PC-3 (cell line): Measurements from ENCODE around the gene RYK.

Source experiments
- EZH2 ChIP-seq: fragments of 300-600 bp; sonication (generic); IDR thresholded peaks from one replicate; pipeline ENCODE4 v1.6.1; 2017; ENCODE audit warnings: antibody characterized with exemption, mild to moderate bottlenecking, low read length; ENCODE audit not compliant: unreplicated experiment
- TF ChIP-seq, protein P1 (sequence below): fragments of 300-600 bp; sonication (generic); conservative IDR thresholded peaks from 2 replicates; pipeline ENCODE4 v1.5.1; 2017; ENCODE audit warnings: antibody characterized with exemption, low read depth, mild to moderate bottlenecking, low read length

DNA sequence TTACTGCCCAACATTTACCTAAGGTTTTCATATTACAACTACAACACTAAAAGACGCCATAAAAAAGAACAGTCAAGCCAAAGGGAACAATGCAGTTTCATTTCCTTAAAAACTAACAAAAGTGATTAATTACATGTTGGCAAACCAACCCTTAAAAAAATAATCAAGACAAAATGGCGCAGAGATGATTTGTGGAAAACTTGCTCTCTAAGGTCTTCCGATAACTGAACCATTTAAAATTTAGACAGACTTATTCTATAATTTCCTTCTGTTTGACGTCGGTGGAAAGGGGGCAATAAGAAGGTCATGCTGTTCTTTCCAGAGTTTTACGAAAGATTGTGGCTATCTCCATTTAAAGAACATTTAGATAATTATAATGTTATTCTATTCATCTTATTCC, 87.6 kb downstream of the RYK start:
- TF ChIP-seq, protein P1, sequence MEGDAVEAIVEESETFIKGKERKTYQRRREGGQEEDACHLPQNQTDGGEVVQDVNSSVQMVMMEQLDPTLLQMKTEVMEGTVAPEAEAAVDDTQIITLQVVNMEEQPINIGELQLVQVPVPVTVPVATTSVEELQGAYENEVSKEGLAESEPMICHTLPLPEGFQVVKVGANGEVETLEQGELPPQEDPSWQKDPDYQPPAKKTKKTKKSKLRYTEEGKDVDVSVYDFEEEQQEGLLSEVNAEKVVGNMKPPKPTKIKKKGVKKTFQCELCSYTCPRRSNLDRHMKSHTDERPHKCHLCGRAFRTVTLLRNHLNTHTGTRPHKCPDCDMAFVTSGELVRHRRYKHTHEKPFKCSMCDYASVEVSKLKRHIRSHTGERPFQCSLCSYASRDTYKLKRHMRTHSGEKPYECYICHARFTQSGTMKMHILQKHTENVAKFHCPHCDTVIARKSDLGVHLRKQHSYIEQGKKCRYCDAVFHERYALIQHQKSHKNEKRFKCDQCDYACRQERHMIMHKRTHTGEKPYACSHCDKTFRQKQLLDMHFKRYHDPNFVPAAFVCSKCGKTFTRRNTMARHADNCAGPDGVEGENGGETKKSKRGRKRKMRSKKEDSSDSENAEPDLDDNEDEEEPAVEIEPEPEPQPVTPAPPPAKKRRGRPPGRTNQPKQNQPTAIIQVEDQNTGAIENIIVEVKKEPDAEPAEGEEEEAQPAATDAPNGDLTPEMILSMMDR = no peak
- TF ChIP-seq EZH2 = no peak
